Stimulated activated CD8-positive, alpha-beta memory T cell treated with anti-CD3 and anti-CD28 coated beads, Interleukin-2, amount 100 ng/mL, for 48 hours (primary cell): ENCODE data around the gene ITPK1.

Source experiments
- DNase-seq, 2 donors: peaks; one replicate each; pipeline ENCODE4 v3.0.0-alpha.2; 2020; ENCODE audit warnings: low read depth in 2 of 2

ITPK1 gene

GRCh38 chr14:92970271-92970670 lies 145.5 kb downstream of the ITPK1 start:
- no peak for DNase-seq

GRCh38 chr14:92969871-92970270 lies 145.9 kb downstream of the ITPK1 start:
- DNase-seq = no peak

DNA sequence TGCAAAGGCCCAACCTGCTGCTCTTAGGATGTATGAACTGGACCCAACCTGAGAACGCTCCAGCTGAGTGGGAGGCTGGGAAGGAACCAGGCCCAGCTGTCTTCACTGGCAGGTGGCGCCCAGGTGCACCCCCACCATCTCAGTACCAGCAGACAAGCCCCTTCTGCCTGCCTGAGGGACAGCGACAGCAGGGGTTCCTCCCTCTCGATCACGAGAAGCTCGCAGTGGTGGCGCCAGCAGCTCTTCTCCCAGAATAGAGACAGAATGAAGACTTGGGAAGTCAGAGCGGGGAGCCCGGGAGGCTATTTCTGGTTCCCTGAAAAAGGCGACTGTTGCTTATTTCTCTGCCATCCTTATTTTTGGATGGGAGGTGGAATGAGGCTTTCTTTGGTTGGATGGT lies 146.3 kb downstream of the ITPK1 start:
- DNase-seq = no peak

DNA sequence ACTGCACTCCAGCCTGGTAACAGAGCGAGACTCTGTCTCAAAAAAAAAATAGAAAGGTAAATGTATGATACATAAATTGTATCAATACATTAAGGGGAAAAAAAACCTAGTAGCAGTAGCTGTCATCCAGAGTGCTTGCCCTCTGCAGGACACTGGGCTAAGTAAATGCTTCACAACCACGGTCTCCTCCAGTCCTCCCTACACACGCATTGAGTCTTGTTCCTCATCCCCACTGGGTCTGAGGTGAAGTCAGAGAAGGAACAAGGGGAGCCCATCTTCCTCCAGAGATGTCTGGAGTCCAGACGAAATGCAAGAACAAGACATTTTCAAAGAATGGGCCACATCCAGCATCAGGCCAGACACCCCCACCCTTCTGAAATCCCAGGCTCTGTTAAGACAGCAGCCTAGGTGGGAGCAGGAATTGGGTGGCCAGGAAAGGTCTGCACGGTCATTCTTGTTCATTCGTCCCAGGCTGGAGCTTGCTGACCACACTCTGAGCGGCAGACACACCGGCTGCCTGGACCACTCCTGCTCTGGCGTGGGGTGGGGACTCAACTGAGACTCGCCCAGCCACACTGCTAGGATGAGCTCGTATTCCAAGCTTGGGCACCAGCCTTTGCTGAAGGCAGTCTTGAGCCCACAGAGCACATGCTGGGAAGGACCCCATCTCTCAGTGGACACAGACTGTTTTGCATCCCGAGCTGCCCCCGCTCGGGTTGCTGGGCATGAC lies 147.3 kb downstream of the ITPK1 start:
- no peak for DNase-seq

DNA sequence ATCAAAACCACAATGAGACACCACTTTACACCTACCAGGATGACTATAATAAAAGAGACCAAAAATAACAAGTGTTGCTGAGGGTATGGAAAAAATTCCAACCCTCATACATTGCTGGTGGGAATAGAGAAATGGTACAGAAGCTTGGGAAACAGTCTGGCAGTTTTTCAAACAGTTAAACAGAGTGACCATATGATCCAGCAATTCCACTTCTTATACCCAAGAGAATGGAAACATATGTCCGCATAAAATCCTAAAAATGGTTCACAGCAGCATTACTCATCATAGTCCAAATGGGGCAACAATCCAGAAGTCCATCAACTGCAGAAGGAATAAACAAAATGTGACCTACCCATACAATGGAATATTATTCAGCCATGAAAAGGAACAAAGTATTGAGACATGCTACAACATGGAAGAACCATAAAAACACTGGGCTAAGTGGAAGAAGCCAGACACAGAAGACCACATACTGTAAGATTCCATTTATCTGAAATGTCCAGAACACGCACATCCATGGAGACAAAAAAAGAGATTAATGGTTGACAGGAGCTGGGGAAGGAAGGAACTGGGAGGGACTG lies 148.3 kb downstream of the ITPK1 start:
- no peak for DNase-seq

GRCh38 chr14:92965281-92965680 lies 150.4 kb downstream of the ITPK1 start:
- no peak for DNase-seq

- no peak for DNase-seq
Observed at GRCh38 chr14:92964124-92965109, 151.3 kb downstream of the ITPK1 start.

DNA sequence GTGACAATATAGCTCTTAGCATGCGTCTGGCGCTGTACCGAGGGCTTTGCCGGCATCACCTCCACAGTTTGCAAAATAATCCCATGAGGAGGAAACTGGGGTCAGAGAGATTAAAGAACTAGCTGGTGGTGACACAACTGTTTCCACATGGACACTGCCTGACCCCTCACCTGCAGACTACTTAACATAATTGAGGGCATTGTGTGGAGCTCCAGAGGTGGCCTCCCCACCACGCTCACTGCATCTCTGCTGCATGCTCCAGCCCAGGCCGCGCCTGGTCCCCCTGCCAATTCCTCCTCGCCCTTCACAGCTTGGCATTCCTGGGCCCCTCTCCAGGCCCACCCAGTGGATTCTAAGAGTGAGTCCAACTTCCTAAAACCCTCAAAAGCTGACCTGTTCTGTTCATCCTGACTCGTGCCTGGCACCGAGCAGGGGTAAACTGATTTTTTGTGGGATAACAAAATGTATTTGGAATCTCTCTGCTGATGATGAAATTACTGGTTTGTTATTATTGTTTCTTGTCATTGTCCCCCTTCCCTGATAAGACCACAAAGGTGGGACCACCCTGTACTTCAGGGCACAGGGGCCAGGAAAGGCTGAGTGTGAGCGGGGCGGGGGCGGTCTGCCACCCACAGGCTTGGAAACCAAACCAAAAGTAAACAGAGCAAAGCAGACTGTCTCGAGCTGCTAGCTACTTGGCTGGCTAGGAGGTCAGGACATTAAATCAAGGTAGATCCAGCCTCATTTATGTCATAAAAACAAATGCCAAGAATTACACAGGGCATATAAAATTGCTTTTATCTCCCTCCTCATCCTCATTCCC lies 152.2 kb downstream of the ITPK1 start:
- no peak for DNase-seq

GRCh38 chr14:92962831-92963095 lies 153.0 kb downstream of the ITPK1 start:
- no peak for DNase-seq

DNA sequence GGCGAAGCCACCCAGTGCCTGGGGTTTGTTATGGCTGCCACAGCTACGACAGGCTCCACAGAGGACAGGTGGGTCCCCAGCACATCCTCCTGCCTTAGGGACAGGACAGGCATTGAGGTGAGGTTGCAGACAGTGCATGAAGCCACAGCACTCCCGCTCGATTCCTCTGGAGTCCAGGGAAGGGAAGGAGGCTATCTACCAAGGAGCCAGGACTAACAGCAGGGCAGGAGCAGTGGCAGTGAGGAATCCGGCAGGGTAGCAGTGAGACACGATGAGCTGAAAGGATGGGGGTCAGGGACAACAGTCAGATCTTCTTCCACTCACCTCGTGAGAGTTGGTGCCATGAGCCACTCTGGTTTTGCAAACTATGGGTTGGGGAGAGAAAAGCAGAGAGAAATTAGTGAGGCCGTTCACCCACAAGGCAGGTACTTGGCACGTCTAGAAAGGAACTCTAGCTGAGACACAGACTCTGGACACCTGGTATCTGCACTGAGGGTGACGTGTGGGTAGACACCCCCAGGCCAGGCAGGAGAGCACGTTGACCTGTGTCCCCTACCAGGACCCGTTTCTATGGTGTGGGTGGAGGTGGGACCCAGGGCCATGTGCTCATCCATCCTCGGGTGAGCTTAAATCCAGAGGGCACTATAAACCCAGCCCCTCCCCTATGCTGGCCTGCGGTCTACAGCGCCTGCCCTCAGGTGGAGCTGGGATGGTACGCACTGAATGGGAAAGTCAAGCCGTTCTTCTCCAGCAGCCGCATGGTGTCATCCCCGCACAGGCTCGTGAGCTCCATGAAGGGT lies 153.5 kb downstream of the ITPK1 start:
- DNase-seq = no peak

DNA sequence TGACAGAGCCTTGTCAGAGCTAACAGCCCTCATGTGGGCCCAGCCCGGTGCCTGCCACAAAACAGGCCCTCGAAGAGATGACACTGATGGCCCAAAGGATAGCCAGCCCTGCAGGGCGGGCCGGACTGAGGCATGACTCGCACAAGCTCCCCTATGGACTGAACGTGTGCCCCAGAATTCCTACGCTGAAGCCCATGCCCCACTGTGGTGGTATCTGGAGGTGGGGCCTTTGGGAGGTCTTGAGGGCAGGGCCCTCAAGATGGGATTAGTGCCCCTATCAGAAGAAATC lies 154.2 kb downstream of the ITPK1 start:
- no peak for DNase-seq

DNA sequence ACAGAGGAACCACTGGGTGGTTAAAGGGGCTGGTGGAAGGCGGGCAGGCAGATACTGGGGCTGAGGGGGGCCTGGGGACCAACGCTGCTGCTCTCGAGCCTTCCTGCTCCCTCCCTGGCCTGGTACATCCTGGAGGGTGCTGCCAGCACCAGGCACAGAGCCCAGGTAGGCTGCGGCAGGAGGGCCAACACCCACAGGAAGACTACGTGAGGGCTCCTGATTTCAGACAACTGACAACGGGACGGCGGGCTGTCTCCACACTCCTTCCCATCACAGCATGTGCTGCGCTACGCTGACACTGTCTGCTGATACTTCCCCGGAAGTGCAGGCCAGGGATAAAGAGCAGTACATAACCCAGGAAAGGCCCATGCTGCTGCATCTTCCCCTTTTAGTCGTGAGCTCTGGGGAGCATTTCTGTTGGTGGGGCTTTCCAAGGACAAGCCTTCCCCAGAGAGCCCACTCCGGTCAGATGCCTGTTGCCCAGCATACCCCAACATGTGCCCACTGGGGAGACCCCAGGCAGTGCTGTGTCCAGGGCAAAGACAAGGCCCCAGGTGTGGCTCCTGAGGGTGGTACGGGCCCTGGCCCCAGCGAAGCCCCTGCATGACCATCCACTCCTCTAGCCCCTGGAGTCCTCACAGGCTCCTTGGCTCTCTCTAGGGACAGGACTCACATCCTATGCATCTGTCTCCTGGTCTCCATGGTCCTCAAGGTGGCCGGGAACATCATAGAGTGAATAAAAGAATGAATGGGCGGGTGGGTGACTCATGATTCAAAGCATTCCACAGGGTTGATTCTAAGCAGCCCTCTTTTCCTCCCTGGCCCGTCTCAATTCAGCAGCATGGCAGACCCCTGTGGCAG lies 154.8 kb downstream of the ITPK1 start:
- no peak for DNase-seq

- no peak for DNase-seq
Observed at GRCh38 chr14:92959761-92960680, 155.7 kb downstream of the ITPK1 start.

DNA sequence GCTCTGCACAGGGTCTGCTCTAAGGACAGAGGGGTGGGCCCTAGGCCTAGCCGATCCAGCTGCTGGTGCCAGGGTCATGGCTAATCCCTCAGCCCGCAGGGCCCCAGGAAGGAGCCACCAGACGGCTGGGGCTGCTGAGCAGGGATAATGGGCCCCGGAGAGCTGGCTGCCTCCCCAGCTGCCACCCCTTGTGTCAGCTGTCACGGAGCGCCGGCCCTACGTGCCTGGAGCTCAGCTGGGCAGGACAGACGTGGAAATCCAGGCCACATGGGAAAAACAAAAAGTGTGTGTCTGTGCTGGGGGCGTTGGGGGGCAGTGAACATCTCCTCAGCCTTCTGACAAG lies 156.6 kb downstream of the ITPK1 start:
- no peak for DNase-seq

GRCh38 chr14:92958373-92959188 lies 157.1 kb downstream of the ITPK1 start:
- DNase-seq = no peak

- DNase-seq = no peak
Observed at GRCh38 chr14:92956961-92957360, 158.8 kb downstream of the ITPK1 start.

DNA sequence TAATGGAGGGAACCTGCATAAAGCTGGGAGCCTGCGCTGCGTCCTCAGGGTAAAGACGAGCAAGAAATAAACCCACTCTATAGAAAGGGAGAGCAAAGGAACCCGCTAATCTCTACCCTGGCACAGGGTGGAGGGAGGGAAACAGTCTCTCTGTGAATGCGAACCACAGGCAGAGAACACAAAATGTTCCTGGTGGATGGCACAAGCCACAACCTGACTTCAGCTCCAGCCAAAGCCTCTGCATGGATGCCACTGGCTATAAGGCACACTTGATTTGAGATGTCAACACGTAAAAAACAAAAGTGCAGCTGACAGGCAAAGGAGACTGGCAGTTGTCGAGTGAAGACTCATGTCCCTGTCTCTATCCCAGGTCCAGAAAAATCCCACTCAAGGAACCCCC lies 160.3 kb downstream of the ITPK1 start:
- DNase-seq = no peak

DNA sequence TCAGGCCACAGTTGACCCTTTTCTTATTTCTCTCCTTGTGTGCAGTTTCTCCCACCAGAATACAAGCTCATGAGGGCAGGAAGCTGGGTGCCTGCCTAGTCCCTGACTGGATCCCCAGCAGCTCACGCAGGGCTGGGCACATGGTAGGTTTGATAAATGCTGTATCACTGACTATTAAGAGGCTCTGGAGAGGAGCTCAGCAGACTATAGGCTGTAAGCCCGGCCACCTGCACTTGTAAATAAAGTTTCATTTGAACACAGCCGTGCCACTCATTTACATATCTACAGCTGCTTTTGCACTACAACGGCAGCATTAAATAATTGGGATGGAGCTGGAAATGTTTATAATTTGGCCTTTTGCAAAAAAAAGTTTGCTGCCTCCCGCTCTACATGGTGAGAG lies 160.8 kb downstream of the ITPK1 start:
- no peak for DNase-seq

- DNase-seq = no peak
Observed at GRCh38 chr14:92953526-92953925, 162.2 kb downstream of the ITPK1 start.
